DMS79 (cell line): ENCODE measurements around the gene SYNDIG1.

Experiments
- DNase-seq: peaks from one replicate; lab custom pipeline; 2025; lab: John Stamatoyannopoulos, UW

SYNDIG1 gene

DNA sequence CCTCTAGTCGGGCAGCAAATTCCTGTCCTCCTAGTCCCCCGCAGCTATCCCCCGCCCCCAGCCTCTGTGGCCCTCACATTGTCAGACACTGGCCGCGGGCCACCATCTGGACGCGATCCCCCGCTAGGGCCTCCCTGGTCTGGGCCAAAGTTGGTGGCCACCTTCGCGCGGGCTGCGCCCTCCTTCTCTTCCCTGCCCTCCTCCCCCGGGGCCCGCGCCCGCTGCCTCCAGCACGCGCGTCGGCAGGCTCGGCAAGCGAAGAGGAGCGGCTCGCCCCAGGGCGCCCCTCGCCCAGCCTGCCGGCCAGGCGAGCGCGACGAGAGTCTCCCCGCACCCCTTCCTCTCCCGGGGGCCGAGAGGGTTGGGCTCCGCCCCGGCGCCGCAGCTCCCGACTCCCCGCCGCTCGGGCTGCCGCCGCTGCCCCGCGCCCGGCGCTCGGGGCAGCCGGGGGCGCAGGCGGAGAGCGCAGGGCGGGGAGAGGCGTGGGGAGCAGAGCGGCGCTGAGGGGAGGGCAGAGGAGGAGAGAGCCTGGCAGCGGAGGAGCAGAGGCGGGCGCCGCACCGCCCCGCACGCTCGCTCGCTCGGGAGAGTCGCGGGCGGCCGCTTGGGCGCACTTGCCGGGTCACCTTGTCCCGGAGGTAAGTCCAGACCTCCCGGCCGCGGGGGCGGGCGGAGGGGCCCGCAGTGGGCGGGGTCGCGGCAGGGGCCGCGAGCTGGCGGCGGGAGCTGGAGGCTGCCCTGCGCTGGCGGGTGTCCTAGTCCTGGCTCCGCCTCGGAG lies at the start of gene SYNDIG1:
SYNDIG1 (plus strand) TSS at position 514 of the 778 bp plus-strand sequence. CDS start 73,469 bp downstream, outside the sequence.
- DNase-seq = no peak

DNA sequence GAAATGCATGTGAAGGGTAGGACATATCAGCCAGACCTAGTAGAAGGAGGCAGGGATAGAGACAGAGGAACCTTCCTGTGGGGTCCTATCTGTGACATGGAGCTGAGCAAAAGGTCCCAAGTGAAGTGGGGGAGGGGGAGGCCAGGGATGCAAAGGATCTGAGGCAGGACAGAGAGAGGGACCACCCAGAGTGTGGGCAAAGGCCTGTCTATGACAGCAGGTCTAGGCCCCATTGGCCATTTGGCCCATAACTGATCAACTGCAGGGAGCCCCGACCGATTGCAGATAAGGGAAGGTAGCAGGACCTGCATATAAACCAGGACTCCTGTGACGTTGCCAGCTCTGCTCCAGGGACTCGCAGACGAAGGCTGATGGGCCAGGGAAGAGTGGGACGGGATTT lies 49.6 kb upstream of the SYNDIG1 start:
- DNase-seq = no peak

DNA sequence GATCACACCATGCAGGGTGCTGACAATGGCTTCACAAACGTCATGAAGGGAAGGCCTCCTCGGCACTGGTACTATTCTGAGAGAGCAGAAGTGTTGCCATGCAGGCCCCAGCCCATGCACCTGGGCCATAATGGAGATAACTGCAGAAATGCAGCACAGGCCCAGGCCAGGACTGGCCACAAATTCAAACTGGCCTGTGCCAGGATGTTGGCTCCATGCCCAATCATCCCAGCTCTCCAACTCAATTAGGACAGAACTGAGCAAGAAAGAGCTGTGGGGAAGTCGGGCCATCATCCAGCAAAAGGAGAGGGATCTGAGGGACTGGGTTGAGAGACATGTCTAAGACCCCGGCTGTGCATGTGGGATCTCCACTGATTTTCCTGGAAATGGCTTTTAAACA lies 48.9 kb upstream of the SYNDIG1 start:
- no peak for DNase-seq

DNA sequence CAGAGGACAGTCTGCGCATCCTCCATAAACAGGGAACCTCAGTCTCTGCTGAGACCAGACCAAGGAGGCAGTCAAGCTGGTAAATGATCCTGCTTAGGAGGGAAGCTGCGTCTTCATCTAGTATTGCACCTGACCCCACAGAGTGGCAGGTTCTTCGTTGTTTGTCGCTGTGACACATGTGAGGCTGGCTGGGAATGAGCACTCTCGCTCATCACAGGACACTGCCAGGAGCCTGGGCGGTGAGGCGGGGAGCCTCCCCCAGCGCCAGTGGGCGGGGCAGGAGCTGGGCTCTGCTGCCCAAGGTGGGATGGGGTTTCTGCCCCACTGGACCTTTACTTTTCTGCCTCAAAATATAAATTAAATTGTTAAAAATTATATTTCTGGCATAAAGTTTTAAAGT lies 48.4 kb upstream of the SYNDIG1 start:
- no peak for DNase-seq

DNA sequence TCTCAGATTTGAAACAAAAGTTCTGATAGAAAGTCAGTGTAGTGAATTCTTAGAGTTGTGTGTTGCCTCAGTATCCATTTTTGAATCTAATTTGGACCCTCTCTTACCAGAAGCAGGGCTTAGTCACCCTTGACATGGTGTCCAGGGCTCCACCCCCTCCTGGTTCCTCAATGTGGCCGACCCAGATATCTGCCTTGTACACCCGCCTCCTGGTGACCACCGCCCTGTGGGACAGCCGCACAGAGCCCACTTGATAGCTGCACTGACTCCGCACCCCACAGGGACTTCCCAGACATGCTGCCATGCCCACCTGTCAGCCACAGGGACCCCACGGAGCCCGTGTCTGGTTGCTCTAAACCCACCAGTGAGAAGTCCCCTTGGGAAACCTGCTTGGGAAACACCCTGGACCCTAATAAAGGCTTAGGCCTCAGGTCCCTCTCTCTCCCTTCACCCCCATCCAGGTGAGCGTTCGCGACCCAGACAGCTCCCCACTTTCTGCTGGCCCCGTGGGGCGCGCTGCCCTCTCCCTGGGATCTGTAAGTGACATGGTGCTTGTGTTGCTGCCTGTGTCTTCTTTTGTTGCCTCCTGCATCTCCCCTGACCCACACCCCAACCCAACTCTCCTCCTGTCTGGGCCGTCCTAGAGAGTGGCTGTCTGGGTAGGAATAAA lies 47.2 kb upstream of the SYNDIG1 start:
- DNase-seq = no peak

DNA sequence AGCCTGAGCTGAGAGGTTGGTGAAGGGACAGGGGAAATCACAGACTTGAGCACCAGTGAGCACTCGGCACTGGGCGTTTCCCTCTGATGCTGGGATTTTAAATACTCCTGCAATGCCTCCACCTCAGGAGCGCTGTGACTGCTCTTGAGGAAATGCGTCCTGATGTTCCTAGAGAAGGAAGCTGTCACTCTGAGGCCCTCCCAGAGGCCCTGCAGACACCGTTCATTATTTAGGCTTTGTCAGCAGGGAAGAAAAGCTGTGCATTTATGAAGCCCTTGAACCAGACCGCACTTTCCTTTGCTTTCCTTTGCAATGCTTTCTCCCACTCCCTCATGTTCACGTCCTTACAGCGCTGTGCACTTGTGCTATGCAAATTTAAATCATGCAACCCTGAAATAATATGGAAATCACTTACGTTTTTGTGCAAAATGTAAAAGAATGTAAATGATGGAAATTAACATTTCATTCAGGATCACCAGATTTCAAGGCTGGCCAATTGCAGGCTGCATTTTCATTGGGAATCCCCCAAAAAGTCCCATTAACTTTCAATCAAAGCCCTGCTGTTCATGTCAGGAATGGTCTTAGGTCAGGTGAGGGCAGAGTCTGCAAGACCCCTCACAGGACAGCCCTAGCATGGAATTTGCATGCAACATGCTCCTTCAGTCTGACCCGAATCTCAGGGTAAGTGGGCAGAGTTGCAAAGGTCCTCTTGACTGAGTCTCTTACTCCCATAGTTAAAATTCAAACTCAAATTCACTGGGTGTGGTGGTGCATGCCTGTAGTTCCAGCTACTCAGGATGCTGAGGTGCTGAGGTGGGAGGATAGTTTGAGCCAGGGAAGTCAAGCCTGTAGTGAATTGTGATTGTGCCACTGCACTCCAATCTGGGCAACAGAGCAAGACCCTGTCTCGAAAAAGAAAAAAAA lies 45.8 kb upstream of the SYNDIG1 start:
- no peak for DNase-seq

DNA sequence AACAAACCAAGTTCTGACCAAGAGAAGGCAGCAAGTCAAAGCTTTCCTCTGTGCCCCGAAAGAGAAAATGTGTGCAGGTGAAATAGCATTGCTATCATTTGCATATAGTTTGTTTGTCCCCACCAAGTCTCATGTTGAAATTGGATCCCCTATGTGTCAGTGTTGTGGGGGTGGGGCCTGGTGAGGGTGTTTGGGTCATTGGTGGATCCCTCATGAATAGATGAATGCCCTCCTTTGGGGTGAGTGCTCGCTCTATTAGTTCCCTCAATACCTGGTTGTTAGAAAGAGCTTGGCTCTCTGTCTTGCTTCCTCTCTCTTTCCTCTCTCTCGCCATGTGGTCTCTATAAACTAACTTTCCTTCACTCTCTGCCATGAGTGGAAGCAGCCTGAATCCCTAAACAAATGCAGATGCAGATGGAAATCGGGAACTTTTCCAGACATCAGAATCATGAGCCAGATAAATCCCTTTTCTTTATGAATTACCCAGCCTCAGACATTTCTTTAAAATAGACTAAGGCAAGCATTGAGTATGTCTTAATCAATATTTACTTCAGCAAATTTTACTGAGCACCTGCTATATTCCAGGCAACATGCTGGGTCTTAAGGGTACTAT lies 43.8 kb upstream of the SYNDIG1 start:
- no peak for DNase-seq

DNA sequence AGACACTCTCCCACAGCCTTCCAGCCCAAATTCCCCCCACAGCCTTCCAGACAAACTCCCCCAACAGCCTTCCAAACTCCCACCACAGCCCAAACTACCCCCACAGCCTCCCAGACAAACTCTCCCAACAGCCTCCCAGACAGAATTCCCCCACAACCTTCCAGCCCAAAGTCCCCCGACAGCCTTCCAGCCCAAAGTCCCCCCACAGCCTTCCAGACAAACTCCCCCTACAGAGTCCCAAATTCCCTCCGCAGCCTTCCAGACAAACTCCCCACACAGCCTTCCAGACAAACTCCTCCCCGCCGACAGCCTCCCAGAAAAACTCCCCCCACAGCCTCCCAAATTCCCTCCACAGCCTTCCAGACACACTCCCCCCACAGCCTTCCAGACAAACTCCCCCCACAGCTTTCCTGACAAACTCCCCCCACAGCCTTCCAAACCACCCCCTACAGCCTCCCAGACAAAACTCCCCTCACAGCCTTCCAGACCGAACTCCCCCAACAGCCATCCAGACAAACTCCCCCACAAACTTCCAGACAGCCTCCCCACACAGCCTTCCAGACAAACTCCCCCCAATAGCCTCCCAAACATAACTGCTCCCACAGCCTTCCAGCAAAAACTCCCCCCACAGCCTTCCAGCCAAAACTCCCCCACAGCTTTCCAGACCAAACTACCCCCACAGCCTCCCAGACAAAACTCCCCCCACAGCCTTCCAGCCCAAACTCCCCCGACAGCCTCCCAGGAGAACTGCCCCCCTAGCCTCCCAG lies 38.0 kb upstream of the SYNDIG1 start:
- no peak for DNase-seq

DNA sequence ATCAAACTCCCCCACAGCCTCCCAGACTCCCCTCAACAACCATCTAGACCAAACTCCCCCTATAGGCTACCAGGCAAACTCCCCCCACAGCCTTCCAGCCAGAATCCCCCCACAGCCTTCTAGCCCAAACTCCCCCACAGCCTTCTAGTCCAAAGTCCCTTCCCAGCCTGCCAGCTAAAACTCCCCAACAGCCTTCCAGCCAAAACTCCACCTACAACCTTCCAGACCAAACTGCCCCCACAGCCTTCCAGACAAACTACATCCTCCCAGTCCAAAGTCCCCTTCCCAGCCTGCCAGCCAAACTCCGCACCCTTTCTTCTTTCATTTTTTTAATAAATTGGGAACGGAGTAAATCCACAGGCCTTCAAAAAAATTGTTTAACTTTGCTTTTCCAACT lies 37.4 kb upstream of the SYNDIG1 start:
- no peak for DNase-seq

DNA sequence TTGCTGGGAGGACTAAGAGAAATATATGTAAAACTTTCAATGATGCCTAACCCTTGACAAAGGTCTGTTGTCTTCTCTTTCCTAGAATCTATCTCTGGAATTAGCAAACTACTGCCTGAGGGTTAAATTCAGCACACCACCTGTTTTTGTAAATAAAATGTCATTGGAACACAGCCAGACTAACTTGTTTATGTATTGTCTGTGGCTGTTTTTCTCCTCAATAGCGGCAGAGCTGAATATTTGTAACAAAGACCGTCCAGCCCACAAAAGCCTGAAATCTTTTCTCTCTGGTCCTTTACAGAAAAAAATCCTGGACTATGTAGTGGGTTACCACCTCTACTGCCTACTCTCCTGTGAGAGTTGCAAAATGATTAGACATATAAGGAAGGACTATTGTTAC lies 33.3 kb upstream of the SYNDIG1 start:
- no peak for DNase-seq

DNA sequence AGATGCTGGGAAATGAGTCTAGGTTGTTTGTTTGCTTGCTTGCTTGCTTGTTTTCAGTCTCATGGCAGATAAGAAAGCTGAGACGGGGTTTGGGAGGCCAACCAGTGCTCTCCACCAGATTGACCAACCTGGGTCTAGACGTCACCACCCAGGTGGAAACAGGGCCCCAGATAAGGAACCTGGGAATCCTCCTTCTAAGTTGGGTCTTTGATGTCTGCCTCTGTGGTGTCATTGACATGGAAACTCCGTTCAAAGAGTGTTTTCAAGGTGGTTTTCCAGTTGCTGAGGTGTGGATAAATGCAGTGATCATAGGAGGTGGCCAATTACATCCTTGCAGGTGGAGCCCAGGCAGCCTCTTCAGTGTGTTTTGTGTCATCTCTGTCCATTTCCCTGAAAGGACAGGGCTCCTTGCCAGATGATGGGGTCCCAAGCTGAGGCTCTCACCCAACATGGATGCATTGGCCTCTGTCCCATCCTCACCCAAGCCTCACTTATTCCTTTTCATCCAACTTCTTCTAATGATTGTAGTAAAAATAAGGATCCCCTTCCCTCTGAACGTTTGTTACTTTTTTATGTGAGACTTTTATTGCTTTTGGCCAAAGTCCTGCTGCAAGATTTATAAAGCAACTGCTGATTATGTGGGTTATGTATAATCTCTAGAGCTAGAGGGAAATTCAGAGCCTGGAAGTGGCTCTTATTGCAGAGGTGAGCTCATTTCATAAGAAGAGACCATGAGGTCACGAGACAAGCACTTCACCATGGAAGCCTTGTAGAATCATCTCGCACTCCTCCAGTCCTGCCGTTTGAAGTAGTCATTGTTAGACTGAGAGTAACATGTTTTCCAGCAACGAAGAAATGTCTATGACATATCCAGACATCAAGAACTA lies 32.0 kb upstream of the SYNDIG1 start:
- no peak for DNase-seq

DNA sequence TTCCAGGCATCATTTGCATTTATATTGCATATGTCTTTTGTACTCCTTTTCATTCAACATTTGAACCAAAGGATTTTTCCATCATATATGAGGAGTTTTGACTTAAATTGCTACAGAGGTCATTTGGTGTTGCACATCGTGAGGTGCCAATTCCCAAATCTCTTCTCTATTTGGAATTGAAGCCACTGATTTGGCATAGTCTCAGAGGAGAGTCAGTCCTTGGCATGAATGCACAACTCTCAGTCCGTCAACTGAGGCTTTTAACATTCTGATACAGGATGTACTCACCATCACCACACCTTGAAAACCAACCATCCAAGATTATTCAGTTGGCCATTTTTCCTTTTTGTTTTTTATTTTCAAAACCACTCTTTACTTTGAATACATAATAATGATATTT lies 31.1 kb upstream of the SYNDIG1 start:
- DNase-seq = no peak

DNA sequence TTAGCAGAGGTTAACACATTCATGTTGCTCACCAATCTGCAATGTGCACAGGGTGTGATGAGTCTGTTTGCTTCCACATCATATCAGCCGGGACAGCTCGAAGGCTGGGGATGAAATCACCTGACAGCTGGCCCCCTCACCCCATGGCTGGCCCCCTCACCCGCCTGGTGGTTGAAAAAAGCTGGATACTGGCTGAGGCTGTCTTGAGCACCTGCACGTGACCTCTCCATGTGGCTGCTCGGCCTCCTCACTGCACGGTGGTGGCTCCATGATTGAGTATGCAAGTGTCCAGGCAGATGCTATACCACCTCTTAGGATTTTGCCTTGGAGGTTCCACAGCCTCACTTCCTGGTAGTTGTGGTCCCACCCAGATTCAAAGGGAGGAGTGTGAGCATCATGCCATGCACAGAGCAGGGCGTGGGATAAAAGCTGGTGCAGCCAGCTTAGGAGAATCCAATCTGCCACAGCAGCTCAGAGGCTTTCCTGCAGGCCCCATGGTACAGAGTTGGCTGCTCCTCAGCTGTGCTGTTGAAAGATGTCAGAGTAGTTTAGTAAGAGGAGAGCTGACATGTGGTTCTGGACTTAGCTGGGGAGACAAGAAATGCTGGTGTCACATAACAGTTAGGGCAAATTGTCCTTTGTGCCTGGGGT lies 29.6 kb upstream of the SYNDIG1 start:
- DNase-seq = no peak

DNA sequence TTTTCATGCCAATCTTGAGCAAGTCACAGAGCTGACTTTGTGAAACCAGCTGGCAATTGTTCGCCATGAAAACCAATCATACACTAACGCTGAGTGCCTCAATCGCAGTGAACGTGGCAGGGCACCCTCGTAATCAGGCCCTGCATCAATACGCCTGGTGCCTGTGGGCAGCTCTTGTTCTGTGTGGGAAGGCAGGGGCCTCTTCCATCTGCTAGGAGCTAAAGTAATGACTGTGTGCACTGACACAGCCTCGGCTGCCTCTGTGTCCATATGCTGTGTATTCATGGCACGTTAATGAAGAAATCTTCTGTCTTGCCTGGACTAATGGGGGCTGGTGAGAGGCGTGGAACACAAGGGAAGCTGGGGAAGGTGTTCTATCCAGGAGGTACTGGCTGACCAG lies 27.8 kb upstream of the SYNDIG1 start:
- no peak for DNase-seq

DNA sequence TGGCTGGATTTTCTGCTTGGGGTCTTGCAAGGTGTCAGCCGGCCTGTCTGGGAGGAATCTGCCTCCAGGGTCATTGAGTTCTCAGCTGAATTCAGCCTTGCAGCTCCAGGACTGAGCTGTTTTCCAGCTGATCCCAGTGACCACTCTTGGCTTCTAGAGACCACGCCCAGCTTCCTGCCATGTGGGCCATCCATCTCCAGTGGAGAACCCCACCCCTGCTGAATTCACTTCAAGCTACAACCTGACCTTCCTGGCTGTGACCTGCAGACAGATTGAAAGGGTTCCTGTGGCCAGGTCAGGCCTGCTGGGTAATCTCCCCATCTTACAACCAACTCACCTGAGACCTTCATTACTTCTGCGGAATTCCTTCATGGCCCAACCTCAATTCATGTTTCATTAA lies 26.5 kb upstream of the SYNDIG1 start:
- DNase-seq = no peak

DNA sequence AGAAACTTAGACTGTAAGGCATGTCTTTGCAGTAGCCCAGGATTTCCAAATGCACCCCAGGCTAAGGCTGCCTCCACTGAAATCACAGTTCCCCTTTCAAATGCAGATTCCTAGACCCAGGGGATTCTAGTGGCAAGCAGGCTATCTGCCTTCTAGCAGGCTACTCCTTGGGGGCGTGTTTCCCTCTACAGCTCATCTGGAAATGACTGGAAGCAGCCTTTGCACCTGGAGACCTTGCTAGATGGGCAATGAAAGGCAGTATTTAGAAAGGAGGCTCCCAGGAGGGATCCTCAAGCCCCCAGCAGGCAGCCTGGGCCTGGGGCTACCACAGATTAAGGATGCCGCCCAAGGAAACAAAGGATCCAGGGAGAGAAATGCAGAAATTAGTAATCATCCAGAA lies 26.0 kb upstream of the SYNDIG1 start:
- no peak for DNase-seq

DNA sequence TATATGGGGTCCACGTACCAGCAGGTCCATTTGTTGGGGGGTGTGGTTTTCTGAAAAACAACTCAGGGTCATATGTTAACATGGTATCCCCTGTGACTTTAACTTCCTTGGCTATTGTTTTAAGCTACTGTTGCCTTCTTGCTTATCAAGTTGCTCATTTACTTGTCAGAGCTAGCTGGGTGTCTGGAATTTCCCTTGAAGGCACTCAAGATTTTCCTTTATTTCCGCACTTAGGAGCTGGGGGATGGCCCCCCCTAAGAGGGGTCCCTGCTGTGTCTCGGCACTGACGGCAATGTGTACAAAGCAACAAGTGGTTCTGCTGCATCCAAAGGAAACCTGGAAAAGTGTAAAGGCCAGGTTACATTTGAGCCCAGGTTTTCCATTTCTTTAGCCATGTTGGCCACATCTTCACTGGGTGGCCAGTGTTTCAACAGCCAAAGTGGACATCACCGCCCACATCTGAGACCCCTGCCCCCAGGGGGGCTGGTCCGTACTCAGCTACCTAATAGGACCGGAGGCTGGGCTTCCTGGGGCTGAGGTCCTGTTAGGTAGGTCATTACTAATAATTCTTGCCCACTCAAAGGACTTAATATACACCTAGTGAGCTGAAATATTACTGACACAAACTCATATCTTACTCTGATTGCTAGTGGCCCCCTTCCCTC lies 24.8 kb upstream of the SYNDIG1 start:
- DNase-seq = no peak

DNA sequence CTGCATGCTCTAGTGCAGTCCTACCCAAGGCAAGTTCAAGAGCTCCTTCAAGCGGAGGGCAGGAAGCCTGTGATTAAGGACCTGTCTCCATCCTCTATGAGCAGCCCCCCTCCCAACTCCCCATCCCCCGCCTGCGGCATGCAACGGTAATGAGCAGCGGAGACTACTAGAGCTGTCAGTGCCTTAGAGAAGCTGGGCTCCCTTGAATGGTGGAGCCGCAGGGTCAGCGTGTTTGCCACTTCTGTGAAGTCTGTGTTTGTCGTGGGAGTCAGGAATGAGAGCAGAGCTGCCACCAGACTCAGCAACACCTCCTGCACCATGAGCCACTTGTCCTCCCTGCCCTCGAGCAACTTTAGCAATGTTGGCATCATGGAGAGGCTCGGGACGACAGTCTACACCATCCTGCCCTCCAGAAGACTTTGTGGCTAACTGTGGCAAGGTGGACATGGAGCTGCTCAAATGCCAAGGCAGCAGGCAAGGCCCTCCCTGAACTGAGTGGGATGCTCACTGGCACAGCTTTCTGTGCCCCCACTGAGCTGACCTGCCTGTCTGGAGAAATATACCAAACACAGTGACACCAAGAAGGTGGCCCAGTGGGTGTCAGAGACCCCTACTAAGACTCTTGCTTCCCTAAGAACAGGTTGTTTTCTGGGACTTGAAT lies 23.8 kb upstream of the SYNDIG1 start:
- no peak for DNase-seq

DNA sequence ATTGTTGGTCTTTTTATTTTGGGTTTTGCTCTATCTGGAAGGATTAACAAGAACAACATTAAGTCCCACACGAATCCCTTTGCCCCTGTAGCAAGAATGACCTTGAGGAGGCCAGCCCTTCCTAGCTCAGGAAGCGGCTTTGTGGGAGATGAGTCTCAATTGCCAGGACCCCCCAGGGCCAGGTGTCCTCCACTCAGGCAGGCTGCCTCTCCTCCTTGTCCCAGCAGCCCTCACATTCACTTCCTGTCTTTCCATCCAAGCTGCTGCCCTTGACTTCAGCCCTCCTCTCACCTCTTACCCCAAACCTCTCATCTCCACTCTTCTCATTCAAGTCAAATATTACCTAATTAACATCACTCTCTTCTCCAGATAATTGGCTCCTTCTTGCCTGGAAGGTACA lies 22.6 kb upstream of the SYNDIG1 start:
- no peak for DNase-seq
